ENCODE data around the gene MYOM3. TPM values are rescaled to one million over a fixed set of nuclear protein-coding genes. Genes with fewer than 3 reads are reported as not detected.

MYOM3 gene
- total RNA-seq, 2 donors from 2014 or later: 0.11 to 0.15 TPM

- Histone ChIP-seq H3K4me1 (ENCODE audit: control insufficient read depth, insufficient read depth, low read length) (peaks cover 7% of the 10 kb centered on the region), H3K27ac (ENCODE audit: low read depth, low read length) (no peak overlapping the region), H3K27me3 (ENCODE audit: control insufficient read depth, insufficient read depth, low read length, poor library complexity, severe bottlenecking) (no peaks in the 10 kb centered on the region), H3K9me3 (ENCODE audit: control insufficient read depth, low read length) (no peaks in the 10 kb centered on the region), H3K36me3 (ENCODE audit: control insufficient read depth, insufficient read depth, low read length) (no peaks in the 10 kb centered on the region), H3K9ac (ENCODE audit: extremely low read depth, low read length, poor library complexity, severe bottlenecking) (no peak overlapping the region), H3K4me3 (ENCODE audit: low read length) (no peak overlapping the region)
- H3K27ac Mint-ChIP-seq: no peak overlapping the region
- no peaks in the 10 kb centered on the region for H3K27me3 Mint-ChIP-seq (ENCODE audit: insufficient read depth)
- DNase-seq: no peak
- peaks cover 2% of the 10 kb centered on the region for H3K4me1 Mint-ChIP-seq
- H3K9me3 Mint-ChIP-seq: no peaks in the 10 kb centered on the region
- H3K36me3 Mint-ChIP-seq (ENCODE audit: low read depth): no peaks in the 10 kb centered on the region
- H3K4me3 Mint-ChIP-seq: no peak overlapping the region
- no peak for TF ChIP-seq CTCF (conservative IDR thresholded peaks at IDR 0.05)
- WGBS, 2 experiments (ENCODE audit: insufficient coverage in 1 of 2, insufficient read length in 1 of 2): 88 to 100% methylated on average over 1 to 13 of the region's 13 CpGs
Observed at GRCh38 chr1:24091971-24092482, 19.9 kb downstream of the MYOM3 start.

GRCh38 chr1:24090736-24091135 lies 21.2 kb downstream of the MYOM3 start:
- Histone ChIP-seq H3K36me3 (ENCODE audit: control insufficient read depth, insufficient read depth, low read length) (no peaks in the 10 kb centered on the region), H3K4me1 (ENCODE audit: control insufficient read depth, insufficient read depth, low read length) (peaks cover 7% of the 10 kb centered on the region), H3K27ac (ENCODE audit: low read depth, low read length) (no peak overlapping the region), H3K27me3 (ENCODE audit: control insufficient read depth, insufficient read depth, low read length, poor library complexity, severe bottlenecking) (no peaks in the 10 kb centered on the region), H3K9ac (ENCODE audit: extremely low read depth, low read length, poor library complexity, severe bottlenecking) (no peak overlapping the region), H3K4me3 (ENCODE audit: low read length) (no peak overlapping the region), H3K9me3 (ENCODE audit: control insufficient read depth, low read length) (no peaks in the 10 kb centered on the region)
- no peak overlapping the region for H3K4me3 Mint-ChIP-seq
- WGBS, 2 experiments (ENCODE audit: insufficient coverage in 1 of 2, insufficient read length in 1 of 2): 94 to 97% methylated on average over 8 to 11 of the region's 11 CpGs
- H3K4me1 Mint-ChIP-seq: peaks cover 2% of the 10 kb centered on the region
- H3K36me3 Mint-ChIP-seq (ENCODE audit: low read depth): no peaks in the 10 kb centered on the region
- no peak overlapping the region for H3K27ac Mint-ChIP-seq
- no peaks in the 10 kb centered on the region for H3K9me3 Mint-ChIP-seq
- TF ChIP-seq CTCF (conservative IDR thresholded peaks at IDR 0.05): no peak
- H3K27me3 Mint-ChIP-seq (ENCODE audit: insufficient read depth): no peaks in the 10 kb centered on the region
- DNase-seq: no peak

- Histone ChIP-seq H3K27ac (ENCODE audit: low read depth, low read length) (no peak overlapping the region), H3K9me3 (ENCODE audit: control insufficient read depth, low read length) (no peaks in the 10 kb centered on the region), H3K9ac (ENCODE audit: extremely low read depth, low read length, poor library complexity, severe bottlenecking) (no peak overlapping the region), H3K36me3 (ENCODE audit: control insufficient read depth, insufficient read depth, low read length) (no peaks in the 10 kb centered on the region), H3K4me3 (ENCODE audit: low read length) (no peak overlapping the region), H3K27me3 (ENCODE audit: control insufficient read depth, insufficient read depth, low read length, poor library complexity, severe bottlenecking) (no peaks in the 10 kb centered on the region), H3K4me1 (ENCODE audit: control insufficient read depth, insufficient read depth, low read length) (peaks cover 7% of the 10 kb centered on the region)
- whole genome bisulfite sequencing, 2 experiments (ENCODE audit: insufficient coverage in 1 of 2, insufficient read length in 1 of 2): 95% methylated on average over 13 to 14 of the region's 14 CpGs
- Mint-ChIP-seq H3K9me3 (no peaks in the 10 kb centered on the region), H3K27ac (no peak overlapping the region), H3K36me3 (ENCODE audit: low read depth) (no peaks in the 10 kb centered on the region), H3K4me3 (no peak overlapping the region), H3K4me1 (peaks cover 2% of the 10 kb centered on the region), H3K27me3 (ENCODE audit: insufficient read depth) (no peaks in the 10 kb centered on the region)
- no peak for DNase-seq
- TF ChIP-seq CTCF (conservative IDR thresholded peaks at IDR 0.05): no peak
Observed at GRCh38 chr1:24089743-24090555, 22.0 kb downstream of the MYOM3 start.

Data from endodermal cell (in vitro differentiated cells).